HG02938 (cell line): ENCODE results near the gene EFHD1.
"Not testable (repeated sequence)": the region's sequence is repeated elsewhere in the genome, so short reads cannot be mapped to it uniquely, and the experiment has no call there.

ENCODE experiments used
- ATAC-seq: cut with Tn5 transposase; IDR thresholded peaks from one replicate; pipeline ENCODE4 v1.9.1; 2021; ENCODE audit warnings: mild to moderate bottlenecking, moderate library complexity; ENCODE audit not compliant: unreplicated experiment

EFHD1 gene

GRCh38 chr2:232613538-232614134, 19.8 kb upstream of the EFHD1 start:
- no peak for ATAC-seq

- no peak for ATAC-seq
These were observed 18.1 kb upstream of the EFHD1 start for GRCh38 chr2:232615339-232615738.

- ATAC-seq, result no peak
These were observed 12.2 kb upstream of the EFHD1 start for GRCh38 chr2:232621186-232621585.

- no peak for ATAC-seq
These were observed 10.8 kb upstream of the EFHD1 start for GRCh38 chr2:232622563-232622962.

GRCh38 chr2:232623768-232624765, 9.3 kb upstream of the EFHD1 start:
- no peak for ATAC-seq

GRCh38 chr2:232626584-232626983, 6.8 kb upstream of the EFHD1 start:
- ATAC-seq, result no peak

GRCh38 chr2:232628466-232629128, 4.8 kb upstream of the EFHD1 start:
- no peak for ATAC-seq

DNA sequence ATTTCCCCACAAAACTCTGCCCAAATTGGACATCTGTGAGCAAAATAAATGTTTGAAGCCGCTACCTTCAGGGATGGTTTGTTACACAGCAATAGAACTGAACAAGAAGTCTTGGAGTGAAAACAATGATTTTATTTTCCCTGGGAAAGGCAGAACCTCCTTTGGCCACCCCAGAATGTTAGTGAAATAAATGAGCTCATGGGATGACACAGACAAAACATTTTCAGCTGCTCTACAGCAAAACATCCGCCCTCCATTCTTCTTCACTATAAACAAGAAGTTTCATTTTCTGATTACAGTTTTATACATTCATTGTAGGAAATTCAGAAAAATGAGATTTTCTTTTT, 4.3 kb upstream of the EFHD1 start:
- no peak for ATAC-seq

DNA sequence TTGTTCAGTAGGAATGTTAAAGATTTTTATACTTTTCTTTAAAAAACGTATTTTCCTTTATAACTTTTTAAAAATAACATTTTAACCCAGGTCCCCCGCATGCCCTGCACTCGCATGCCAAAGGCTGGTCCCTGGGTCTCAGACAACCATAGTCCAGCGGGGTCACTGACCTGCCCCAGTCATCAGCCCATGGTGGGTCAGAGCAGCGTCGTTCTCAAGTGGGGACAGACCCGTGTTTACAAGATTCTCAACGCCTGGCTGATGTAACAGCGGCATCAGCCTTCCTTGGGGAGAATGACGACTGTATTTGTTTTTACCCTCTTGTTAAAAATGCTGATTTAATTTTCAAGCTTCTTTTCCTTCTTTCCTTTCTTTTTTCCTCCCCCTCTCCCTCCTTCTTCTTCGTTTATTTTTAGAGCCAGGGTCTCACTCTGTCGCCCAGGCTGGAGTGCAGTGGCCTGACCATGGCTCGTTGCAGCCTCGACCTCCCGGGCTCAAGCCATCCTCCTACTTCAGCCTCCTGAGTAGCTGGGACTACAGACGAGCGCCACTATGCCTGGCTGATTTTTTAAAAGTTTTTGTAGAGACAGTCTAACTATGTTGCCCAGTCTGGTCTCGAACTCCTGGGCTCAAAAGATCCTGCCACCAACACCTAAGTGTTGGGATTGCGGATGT, 1.0 kb upstream of the EFHD1 start:
- ATAC-seq, result no peak

- no peak for ATAC-seq
These were observed 446 bp upstream of the EFHD1 start for GRCh38 chr2:232632904-232633412.

- no peak for ATAC-seq
These were observed 1.1 kb downstream of the EFHD1 start for GRCh38 chr2:232634206-232635150.

- ATAC-seq, result not testable (repeated sequence)
These were observed 2.0 kb downstream of the EFHD1 start for GRCh38 chr2:232635376-232635775.

GRCh38 chr2:232635820-232636219, 2.4 kb downstream of the EFHD1 start:
- ATAC-seq, result no peak

DNA sequence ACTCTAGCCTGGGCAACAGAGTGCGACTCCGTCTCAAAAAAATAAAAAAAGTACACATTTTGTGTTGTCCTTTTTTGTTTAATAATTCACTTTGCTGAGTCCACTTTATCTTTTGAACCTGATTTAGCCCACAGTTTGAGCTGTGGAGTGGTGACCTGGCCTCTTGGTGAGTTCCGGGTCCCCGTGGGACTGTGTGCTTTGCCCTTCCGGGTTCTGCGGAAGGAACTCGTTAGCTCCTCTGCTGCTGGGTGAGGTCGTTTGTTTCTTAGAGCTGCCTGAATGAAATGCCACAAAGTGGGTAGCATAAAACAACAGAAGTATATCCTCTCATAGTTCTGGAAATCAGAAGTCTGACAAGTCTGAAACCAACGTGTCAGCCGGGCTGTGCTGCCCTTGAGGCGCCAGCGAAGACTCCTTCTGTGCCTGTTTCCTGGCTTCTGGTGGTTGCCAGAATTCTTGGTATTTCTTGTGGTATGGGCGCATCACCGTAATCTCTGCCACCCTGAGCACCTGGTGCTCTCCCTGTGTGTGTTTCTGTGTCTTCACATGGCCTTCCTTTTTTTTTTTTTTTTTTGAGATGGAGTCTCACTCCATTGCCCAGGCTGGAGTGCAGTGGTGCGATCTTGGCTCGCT, 3.5 kb downstream of the EFHD1 start:
- no peak for ATAC-seq

DNA sequence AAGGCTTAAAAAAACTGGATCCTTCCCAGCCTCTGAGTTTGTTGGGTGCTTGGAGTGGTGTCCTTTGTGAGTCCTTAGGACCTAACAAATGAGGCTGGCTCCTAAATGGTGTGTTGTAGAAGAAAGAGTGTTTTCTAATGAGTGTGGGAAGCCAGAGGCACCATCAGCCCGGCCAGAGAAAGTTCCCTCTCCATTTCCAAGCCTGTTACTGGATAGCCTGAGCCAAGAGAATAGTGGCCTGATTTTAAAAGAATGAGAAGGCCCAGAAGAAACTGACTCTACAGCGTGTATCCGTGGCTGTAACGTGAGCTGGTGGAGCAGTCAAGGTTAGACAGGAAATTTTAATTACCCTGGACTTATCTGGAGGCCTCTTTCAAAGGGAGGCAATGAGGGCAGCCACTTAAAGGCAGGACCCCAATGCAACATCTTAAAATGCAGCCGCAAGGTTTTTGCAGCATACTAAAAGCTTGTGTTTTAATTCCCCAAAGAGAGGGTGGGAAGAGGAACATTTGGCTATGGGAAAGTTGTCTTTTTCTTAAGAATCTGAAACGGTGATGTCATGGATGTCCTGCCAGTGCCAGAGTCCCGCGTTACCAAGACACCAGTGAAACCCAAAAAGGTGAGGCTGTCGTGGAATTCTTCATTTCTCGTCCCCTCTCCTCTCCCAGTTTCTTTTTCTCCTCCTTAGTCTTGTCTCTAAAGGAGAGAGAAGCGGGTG, 4.6 kb downstream of the EFHD1 start:
- ATAC-seq, result no peak

DNA sequence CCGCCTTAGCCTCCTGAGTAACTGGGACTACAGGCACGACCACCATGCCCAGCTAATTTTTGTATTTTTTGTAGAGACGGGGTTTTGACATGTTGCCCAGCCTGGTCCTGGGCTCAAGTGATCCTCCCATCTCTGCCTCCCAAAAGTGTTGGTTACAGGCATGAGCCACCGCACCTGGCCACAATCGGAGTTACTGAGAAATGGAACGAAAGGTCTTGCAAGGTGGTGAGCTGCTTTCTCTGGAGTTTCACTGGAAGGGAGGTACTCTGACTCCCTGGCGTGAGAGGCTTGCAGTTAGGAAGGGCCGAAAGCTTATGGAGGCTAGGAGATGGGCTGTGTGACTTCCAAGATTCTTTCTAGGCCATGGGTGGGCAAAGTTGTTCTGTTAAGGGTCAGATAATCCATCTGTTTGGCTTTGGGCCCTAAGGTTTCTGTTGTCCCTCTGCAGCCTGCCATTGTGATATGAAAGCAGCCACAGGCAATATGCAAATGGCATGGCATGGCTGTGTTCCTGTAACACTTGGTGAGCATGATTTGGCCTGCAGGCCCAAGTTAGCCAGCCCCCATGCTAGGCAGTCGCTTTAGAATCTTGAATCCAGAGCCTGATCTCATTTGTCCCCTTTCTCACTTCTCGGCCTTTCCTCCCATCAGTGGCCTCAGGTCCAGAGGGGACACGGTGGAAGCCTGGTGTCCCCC, 7.9 kb downstream of the EFHD1 start:
- ATAC-seq, result no peak

DNA sequence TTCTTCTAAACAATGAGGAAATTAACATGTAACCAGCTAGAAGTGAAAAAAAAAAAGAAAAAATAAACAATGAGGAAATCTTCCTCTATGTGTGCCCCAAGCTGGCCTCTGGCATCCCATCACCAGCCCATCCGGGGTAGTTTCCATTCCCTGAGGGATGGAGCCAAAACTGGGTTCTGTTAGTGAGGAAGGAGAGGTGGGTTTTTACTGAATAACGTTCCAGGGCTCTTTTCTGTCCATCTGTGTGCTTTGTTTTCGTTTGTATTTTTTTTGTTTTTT, 9.7 kb downstream of the EFHD1 start:
- ATAC-seq, result no peak

GRCh38 chr2:232643813-232644347, 10.5 kb downstream of the EFHD1 start:
- ATAC-seq, result no peak
